GM03348 (cell line): ENCODE measurements around the gene PXMP4.

Experiments used
- DNase-seq: peaks from one replicate; pipeline ENCODE4 v3.0.0; 2012; ENCODE audit warnings: low spot score

Gene PXMP4

GRCh38 chr20:33668466-33669155, 51.5 kb downstream of the PXMP4 start:
- DNase-seq: no peak

GRCh38 chr20:33667676-33668465, 52.2 kb downstream of the PXMP4 start:
- peak; percentile 90 for DNase-seq

- DNase-seq: peak; percentile 54
These were observed 52.9 kb downstream of the PXMP4 start for GRCh38 chr20:33667245-33667675.

GRCh38 chr20:33666293-33667244, 53.5 kb downstream of the PXMP4 start, which contains the start of gene ACTL10:
Gene ACTL10 (plus strand): TSS chr20:33666943. CDS start chr20:33667498, 555 bp downstream.
- peak; percentile 97 for DNase-seq

GRCh38 chr20:33664762-33665144, 55.4 kb downstream of the PXMP4 start:
- DNase-seq: no peak

GRCh38 chr20:33664085-33664761, 55.9 kb downstream of the PXMP4 start:
- no peak for DNase-seq

GRCh38 chr20:33663161-33664084, 56.7 kb downstream of the PXMP4 start:
- peak; percentile 94 for DNase-seq

GRCh38 chr20:33662172-33662571, 57.9 kb downstream of the PXMP4 start, which contains the start of gene C20orf144:
Gene C20orf144 (plus strand): TSS chr20:33662327. CDS start chr20:33662346, 19 bp downstream.
- DNase-seq: no peak

- no peak for DNase-seq
These were observed 59.4 kb downstream of the PXMP4 start for GRCh38 chr20:33660685-33661058.

- no peak for DNase-seq
These were observed 60.0 kb downstream of the PXMP4 start for GRCh38 chr20:33660035-33660684.

GRCh38 chr20:33659341-33660034, 60.6 kb downstream of the PXMP4 start:
- no peak for DNase-seq

- no peak for DNase-seq
These were observed 61.2 kb downstream of the PXMP4 start for GRCh38 chr20:33658929-33659328.

GRCh38 chr20:33658510-33658909, 61.6 kb downstream of the PXMP4 start:
- no peak for DNase-seq

GRCh38 chr20:33657704-33658095, 62.4 kb downstream of the PXMP4 start:
- DNase-seq: no peak

- DNase-seq: no peak
These were observed 63.1 kb downstream of the PXMP4 start for GRCh38 chr20:33656783-33657703.

GRCh38 chr20:33656010-33656782, 63.9 kb downstream of the PXMP4 start:
- no peak for DNase-seq

- no peak for DNase-seq
These were observed 64.9 kb downstream of the PXMP4 start for GRCh38 chr20:33655164-33655563.
